ENCODE data around the gene LRMDA.
"Not testable (repeated sequence)": the region's sequence is repeated elsewhere in the genome, so short reads cannot be mapped to it uniquely, and the experiment has no call there.

The LRMDA gene

GRCh38 chr10:75513292-75513885, 82.0 kb downstream of the LRMDA start:
- no peak overlapping the region for H3K4me3 ChIP-seq (ENCODE audit: low read length)
- TF ChIP-seq ZNF274 (IDR thresholded peaks at IDR 0.05; ENCODE audit: low read depth, low read length), result no peak

- TF ChIP-seq ZNF274 (IDR thresholded peaks at IDR 0.05; ENCODE audit: low read depth, low read length), result no peak
Observed at GRCh38 chr10:75514830-75515229, 83.4 kb downstream of the LRMDA start.

GRCh38 chr10:75516154-75516553, 84.7 kb downstream of the LRMDA start:
- H3K4me3 ChIP-seq (ENCODE audit: low read length), result not testable (repeated sequence)

More at GRCh38 chr10:75514830-75515229, 83.4 kb downstream of the LRMDA start:
- no peak overlapping the region for H3K4me3 ChIP-seq (ENCODE audit: low read length)

GRCh38 chr10:75519213-75519612, 87.8 kb downstream of the LRMDA start:
- H3K4me3 ChIP-seq (ENCODE audit: low read length), result not testable (repeated sequence)

GRCh38 chr10:75521194-75521829, 89.9 kb downstream of the LRMDA start:
- H3K4me3 ChIP-seq (ENCODE audit: low read length), result not testable (repeated sequence)

GRCh38 chr10:75525067-75525466, 93.6 kb downstream of the LRMDA start:
- TF ChIP-seq ZNF274 (IDR thresholded peaks at IDR 0.05; ENCODE audit: low read depth, low read length), result no peak
- H3K4me3 ChIP-seq (ENCODE audit: low read length), result no peak overlapping the region

GRCh38 chr10:75525646-75526045, 94.2 kb downstream of the LRMDA start:
- H3K4me3 ChIP-seq (ENCODE audit: low read length), result no peak overlapping the region
- no peak for TF ChIP-seq ZNF274 (IDR thresholded peaks at IDR 0.05; ENCODE audit: low read depth, low read length)

- TF ChIP-seq ZNF274 (IDR thresholded peaks at IDR 0.05; ENCODE audit: low read depth, low read length), result no peak
Observed at GRCh38 chr10:75527542-75527941, 96.1 kb downstream of the LRMDA start.

GRCh38 chr10:75528392-75528791, 97.0 kb downstream of the LRMDA start:
- no peak for TF ChIP-seq ZNF274 (IDR thresholded peaks at IDR 0.05; ENCODE audit: low read depth, low read length)
- no peak overlapping the region for H3K4me3 ChIP-seq (ENCODE audit: low read length)

More at GRCh38 chr10:75527542-75527941, 96.1 kb downstream of the LRMDA start:
- no peak overlapping the region for H3K4me3 ChIP-seq (ENCODE audit: low read length)

- no peak overlapping the region for H3K4me3 ChIP-seq (ENCODE audit: low read length)
- TF ChIP-seq ZNF274 (IDR thresholded peaks at IDR 0.05; ENCODE audit: low read depth, low read length), result no peak
Observed at GRCh38 chr10:75530299-75530698, 98.9 kb downstream of the LRMDA start.

GRCh38 chr10:75531571-75532031, 100.2 kb downstream of the LRMDA start:
- no peak for TF ChIP-seq ZNF274 (IDR thresholded peaks at IDR 0.05; ENCODE audit: low read depth, low read length)
- no peak overlapping the region for H3K4me3 ChIP-seq (ENCODE audit: low read length)

GRCh38 chr10:75532253-75532924, 101.0 kb downstream of the LRMDA start:
- no peak for TF ChIP-seq ZNF274 (IDR thresholded peaks at IDR 0.05; ENCODE audit: low read depth, low read length)
- H3K4me3 ChIP-seq (ENCODE audit: low read length), result no peak overlapping the region

GRCh38 chr10:75538144-75538543, 106.7 kb downstream of the LRMDA start:
- TF ChIP-seq ZNF274 (IDR thresholded peaks at IDR 0.05; ENCODE audit: low read depth, low read length), result no peak
- no peak overlapping the region for H3K4me3 ChIP-seq (ENCODE audit: low read length)

GRCh38 chr10:75538765-75539164, 107.3 kb downstream of the LRMDA start:
- no peak overlapping the region for H3K4me3 ChIP-seq (ENCODE audit: low read length)
- no peak for TF ChIP-seq ZNF274 (IDR thresholded peaks at IDR 0.05; ENCODE audit: low read depth, low read length)

- TF ChIP-seq ZNF274 (IDR thresholded peaks at IDR 0.05; ENCODE audit: low read depth, low read length), result no peak
- no peak overlapping the region for H3K4me3 ChIP-seq (ENCODE audit: low read length)
Observed at GRCh38 chr10:75540357-75540966, 109.0 kb downstream of the LRMDA start.

All from GM08714 (cell line).